ENCODE measurements around the gene FEM1B. TPM values are rescaled to one million over a fixed set of nuclear protein-coding genes. Genes with fewer than 3 reads are reported as not detected.

Gene FEM1B
- total RNA-seq, 1 donor from 2014 or later = 45.1 TPM

DNA sequence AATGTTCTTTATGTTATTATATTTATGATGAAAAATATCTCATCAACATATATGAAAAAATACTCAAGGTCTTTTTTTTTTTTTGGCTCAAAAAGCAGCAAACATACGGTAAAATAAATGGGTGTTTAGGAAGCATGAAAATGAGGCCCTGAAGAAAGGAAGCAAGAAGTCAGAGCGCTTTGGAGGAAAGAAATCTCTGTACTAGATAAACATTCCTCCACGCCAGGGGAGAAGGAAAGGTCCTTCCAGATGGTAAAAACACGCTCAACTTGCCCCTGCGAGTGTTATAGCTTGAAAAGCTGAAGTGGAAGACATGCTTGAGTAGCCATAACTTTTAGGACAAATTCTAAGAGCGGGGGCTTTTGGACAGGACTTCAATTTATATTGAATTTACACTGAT lies 52.9 kb downstream of the FEM1B start:
- H3K36me3 Mint-ChIP-seq (ENCODE audit: low read depth) = no peaks in the 10 kb centered on the region
- H3K4me1 Mint-ChIP-seq (ENCODE audit: low read depth) = peaks cover 19% of the 10 kb centered on the region
- H3K4me3 Mint-ChIP-seq (ENCODE audit: low read depth) = no peak overlapping the region
- H3K27me3 Mint-ChIP-seq (ENCODE audit: low read depth) = peaks cover 3% of the 10 kb centered on the region
- no peaks in the 10 kb centered on the region for H3K9me3 Mint-ChIP-seq
- intact Hi-C loops (cut with micrococcal nuclease) = no loop called here
- no peak for DNase-seq (ENCODE audit: low spot score)
- no peak overlapping the region for H3K27ac Mint-ChIP-seq

DNA sequence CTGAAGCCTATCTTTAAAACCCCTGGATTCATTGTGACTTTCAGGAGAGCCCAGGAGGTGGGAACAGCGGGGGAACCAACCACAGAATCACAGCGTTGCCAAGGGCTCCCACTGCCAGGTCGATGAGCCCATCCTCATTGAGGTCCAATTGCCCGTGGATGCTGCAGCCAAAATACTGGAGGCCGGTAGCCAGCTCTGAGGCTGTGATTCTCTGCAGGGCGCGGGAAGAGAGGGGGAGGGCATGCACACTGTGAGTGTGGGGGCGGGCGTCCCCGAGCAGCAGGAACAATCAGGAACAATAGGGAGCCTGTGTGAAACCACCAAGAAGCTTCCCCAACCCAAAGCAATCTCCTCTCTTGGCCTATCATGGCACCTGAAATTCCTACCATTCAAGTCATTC lies 53.4 kb downstream of the FEM1B start:
- H3K27me3 Mint-ChIP-seq (ENCODE audit: low read depth) = peaks cover 3% of the 10 kb centered on the region
- no peak overlapping the region for H3K4me3 Mint-ChIP-seq (ENCODE audit: low read depth)
- no peak for DNase-seq (ENCODE audit: low spot score)
- H3K9me3 Mint-ChIP-seq = no peaks in the 10 kb centered on the region
- peaks cover 19% of the 10 kb centered on the region for H3K4me1 Mint-ChIP-seq (ENCODE audit: low read depth)
- no peaks in the 10 kb centered on the region for H3K36me3 Mint-ChIP-seq (ENCODE audit: low read depth)
- no peak overlapping the region for H3K27ac Mint-ChIP-seq
- intact Hi-C loops (cut with micrococcal nuclease) = no loop called here

DNA sequence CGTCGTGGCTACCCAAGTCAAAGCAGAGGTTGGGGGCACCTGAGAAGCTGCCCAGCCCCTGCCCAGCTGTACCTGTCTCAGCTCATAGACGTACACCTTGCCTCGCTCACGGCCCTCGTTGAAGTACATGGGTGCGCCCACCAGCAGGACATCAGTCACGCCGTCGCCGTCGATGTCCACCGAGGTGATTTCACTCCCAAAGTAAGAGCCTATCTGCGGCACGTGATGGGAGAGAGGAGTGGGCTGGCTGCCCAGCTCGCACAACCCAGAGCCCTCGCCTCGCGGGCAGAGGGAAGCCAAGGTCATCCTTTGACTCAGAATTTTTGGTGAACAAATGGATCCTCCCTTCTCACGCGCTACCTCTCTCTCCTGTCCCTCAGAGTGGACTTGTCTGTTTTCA lies 54.7 kb downstream of the FEM1B start:
- no peak for DNase-seq (ENCODE audit: low spot score)
- H3K4me1 Mint-ChIP-seq (ENCODE audit: low read depth) = peaks cover 13% of the 10 kb centered on the region
- H3K27ac Mint-ChIP-seq = no peak overlapping the region
- no peaks in the 10 kb centered on the region for H3K36me3 Mint-ChIP-seq (ENCODE audit: low read depth)
- H3K9me3 Mint-ChIP-seq = no peaks in the 10 kb centered on the region
- intact Hi-C loops (cut with micrococcal nuclease) = no loop called here
- no peak overlapping the region for H3K4me3 Mint-ChIP-seq (ENCODE audit: low read depth)
- H3K27me3 Mint-ChIP-seq (ENCODE audit: low read depth) = peaks cover 3% of the 10 kb centered on the region

DNA sequence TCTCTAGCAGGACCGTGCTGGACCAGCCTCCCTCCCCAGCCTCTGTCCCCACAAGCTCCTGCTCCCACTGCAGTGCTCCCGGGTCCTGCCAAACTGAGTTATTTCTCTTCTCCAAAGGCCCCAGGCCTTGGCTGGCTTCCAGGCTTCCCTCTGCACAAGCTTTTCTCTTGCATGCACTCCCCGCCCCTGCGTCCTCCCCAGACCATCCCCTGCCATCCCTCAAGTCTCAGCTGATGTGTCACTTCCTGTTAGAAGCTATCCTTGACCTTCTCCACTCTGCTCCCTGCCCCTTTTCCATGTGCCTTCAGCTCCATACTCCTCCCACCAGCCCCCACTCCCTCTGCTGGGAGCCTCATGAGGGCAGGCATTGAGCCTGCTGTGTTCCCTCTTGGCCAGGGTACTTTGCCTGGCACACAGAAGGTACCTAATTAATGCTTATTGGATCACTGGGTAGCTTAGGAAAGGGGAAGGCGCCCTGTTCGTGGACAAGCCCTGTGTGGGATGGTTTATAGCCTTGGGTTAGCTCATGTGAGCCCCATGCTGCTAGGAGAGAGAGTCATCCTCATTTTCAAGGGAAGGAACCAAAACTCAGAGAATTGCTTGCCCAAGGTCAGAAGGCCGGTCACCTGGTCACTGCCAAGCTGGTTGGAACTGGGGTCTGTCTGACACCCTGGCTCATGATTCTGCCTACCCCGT lies 56.4 kb downstream of the FEM1B start:
- intact Hi-C loops (cut with micrococcal nuclease) = no loop called here

DNA sequence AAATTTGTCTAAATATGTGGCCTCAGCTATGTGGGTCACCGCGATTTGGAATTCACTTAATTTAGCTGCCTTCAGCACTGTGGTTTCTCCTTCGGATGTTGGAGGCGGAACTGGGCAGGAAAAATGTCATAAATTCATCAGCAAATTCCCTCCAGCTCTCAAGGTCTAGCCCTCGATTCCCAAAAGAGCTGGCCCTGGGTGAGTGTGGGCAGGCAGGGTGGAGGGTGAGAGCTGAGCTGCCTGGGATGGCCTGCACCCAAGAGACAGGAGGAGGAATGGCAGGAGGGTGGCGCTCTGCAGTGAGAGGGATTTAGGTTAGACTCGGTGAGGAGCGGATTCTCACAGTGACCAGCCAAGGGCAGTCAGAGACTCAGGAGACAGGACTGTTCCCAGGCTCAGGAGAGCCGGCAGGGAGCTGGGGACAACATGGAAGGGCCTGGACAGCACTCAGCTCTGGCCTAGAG lies 57.1 kb downstream of the FEM1B start:
- no peaks in the 10 kb centered on the region for H3K4me1 Mint-ChIP-seq (ENCODE audit: low read depth)
- no peak overlapping the region for H3K4me3 Mint-ChIP-seq (ENCODE audit: low read depth)
- H3K27me3 Mint-ChIP-seq (ENCODE audit: low read depth) = no peaks in the 10 kb centered on the region
- H3K27ac Mint-ChIP-seq = no peak overlapping the region
- no peaks in the 10 kb centered on the region for H3K9me3 Mint-ChIP-seq
- DNase-seq (ENCODE audit: low spot score) = no peak
- intact Hi-C loops (cut with micrococcal nuclease) = no loop called here
- no peaks in the 10 kb centered on the region for H3K36me3 Mint-ChIP-seq (ENCODE audit: low read depth)

More for the DNA sequence above, 56.4 kb downstream of the FEM1B start:
- DNase-seq (ENCODE audit: low spot score) = no peak
- H3K4me3 Mint-ChIP-seq (ENCODE audit: low read depth) = no peak overlapping the region
- peaks cover under 1% of the 10 kb centered on the region for H3K4me1 Mint-ChIP-seq (ENCODE audit: low read depth)
- no peaks in the 10 kb centered on the region for H3K27me3 Mint-ChIP-seq (ENCODE audit: low read depth)
- H3K27ac Mint-ChIP-seq = no peak overlapping the region
- no peaks in the 10 kb centered on the region for H3K9me3 Mint-ChIP-seq
- H3K36me3 Mint-ChIP-seq (ENCODE audit: low read depth) = no peaks in the 10 kb centered on the region

DNA sequence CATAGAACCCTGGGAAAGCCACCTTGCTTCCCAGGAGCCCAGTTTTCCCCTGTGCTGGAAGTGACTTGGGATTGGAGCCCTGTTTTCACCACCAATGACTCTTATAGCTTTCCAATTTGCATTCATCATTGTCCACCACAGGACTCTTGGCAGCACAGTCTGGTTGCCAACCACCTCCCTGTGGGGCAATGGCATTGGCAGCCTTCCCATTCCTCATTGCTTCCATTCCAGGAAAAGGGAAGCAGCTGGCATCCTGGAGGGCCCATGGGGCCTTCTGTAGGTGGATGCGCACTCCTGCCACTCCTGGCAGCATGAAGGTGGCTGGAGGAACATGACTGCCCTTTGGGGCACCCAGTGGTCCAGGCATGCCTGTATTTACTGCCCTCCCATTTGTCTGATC lies 57.7 kb downstream of the FEM1B start:
- no peaks in the 10 kb centered on the region for H3K4me1 Mint-ChIP-seq (ENCODE audit: low read depth)
- H3K27ac Mint-ChIP-seq = no peak overlapping the region
- H3K4me3 Mint-ChIP-seq (ENCODE audit: low read depth) = no peak overlapping the region
- H3K36me3 Mint-ChIP-seq (ENCODE audit: low read depth) = no peaks in the 10 kb centered on the region
- H3K27me3 Mint-ChIP-seq (ENCODE audit: low read depth) = no peaks in the 10 kb centered on the region
- DNase-seq (ENCODE audit: low spot score) = no peak
- intact Hi-C loops (cut with micrococcal nuclease) = no loop called here
- no peaks in the 10 kb centered on the region for H3K9me3 Mint-ChIP-seq

DNA sequence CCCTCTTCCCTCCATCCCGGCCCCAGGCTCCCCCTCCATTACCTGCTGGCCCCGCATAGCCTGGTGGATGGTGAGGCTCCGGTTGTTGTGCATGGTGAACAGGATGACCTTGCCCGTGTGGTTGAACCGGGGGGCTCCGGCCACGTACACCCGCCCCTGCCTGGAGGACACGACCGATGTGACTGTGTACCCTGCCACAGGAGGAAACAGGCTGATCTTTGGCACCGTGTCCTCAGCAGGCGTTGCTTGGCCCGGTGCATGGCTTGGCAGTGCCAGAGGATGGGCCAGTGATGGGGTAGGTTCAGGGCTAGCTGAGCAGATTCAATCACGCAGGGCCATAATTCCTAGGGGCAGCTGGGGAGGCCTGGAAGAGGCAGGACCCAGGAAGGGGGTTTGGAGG lies 58.1 kb downstream of the FEM1B start:
- H3K4me3 Mint-ChIP-seq (ENCODE audit: low read depth) = no peak overlapping the region
- H3K4me1 Mint-ChIP-seq (ENCODE audit: low read depth) = no peaks in the 10 kb centered on the region
- DNase-seq (ENCODE audit: low spot score) = no peak
- intact Hi-C loops (cut with micrococcal nuclease) = no loop called here
- H3K27ac Mint-ChIP-seq = no peak overlapping the region
- H3K27me3 Mint-ChIP-seq (ENCODE audit: low read depth) = no peaks in the 10 kb centered on the region
- no peaks in the 10 kb centered on the region for H3K36me3 Mint-ChIP-seq (ENCODE audit: low read depth)
- H3K9me3 Mint-ChIP-seq = no peaks in the 10 kb centered on the region

DNA sequence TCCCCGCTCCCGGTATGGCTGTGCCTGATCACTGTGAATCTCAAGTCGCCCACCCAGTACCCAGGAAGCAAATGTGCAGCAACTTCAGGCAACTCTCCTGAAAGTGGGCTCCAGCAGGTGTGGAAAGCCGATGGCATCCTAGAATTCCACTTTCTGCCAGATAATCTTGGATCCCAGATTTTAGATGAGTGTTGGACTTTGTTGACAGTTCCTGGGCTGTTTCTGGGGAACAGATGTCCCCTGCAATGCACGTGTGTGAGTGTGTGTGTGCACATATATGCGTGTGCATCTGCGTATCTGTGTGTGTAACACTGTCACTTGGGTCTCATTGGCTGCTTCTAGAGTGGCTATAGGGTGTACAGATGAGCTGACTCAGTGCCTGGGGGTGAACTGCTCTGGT lies 59.0 kb downstream of the FEM1B start:
- Mint-ChIP-seq H3K27ac (no peak overlapping the region), H3K4me1 (ENCODE audit: low read depth) (no peaks in the 10 kb centered on the region), H3K4me3 (ENCODE audit: low read depth) (no peak overlapping the region), H3K9me3 (no peaks in the 10 kb centered on the region), H3K27me3 (ENCODE audit: low read depth) (no peaks in the 10 kb centered on the region), H3K36me3 (ENCODE audit: low read depth) (no peaks in the 10 kb centered on the region)
- intact Hi-C loops (cut with micrococcal nuclease) = no loop called here
- DNase-seq (ENCODE audit: low spot score) = no peak

DNA sequence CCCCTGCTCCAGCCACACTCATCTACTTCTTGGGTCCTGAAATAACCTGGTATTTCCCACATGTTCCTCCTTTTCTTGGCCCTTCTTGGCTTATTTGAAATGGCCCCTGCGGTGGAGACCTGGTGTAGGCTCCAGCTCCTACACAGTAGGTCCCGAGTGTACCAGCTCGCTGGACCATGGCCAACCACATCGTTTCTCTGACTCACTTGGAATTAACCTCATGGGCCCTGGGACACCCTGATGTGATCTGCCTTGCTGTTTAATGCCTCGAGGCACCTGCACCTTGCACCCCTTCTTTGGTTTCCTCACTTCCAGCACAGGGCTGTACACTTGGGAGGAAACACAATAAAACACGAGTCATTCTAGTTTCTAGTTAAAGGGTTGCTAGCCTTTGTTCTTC lies 60.3 kb downstream of the FEM1B start:
- Mint-ChIP-seq H3K4me1 (ENCODE audit: low read depth) (no peaks in the 10 kb centered on the region), H3K36me3 (ENCODE audit: low read depth) (no peaks in the 10 kb centered on the region), H3K27ac (no peak overlapping the region), H3K9me3 (no peaks in the 10 kb centered on the region), H3K4me3 (ENCODE audit: low read depth) (no peak overlapping the region), H3K27me3 (ENCODE audit: low read depth) (no peaks in the 10 kb centered on the region)
- no peak for DNase-seq (ENCODE audit: low spot score)
- intact Hi-C loops (cut with micrococcal nuclease) = no loop called here

DNA sequence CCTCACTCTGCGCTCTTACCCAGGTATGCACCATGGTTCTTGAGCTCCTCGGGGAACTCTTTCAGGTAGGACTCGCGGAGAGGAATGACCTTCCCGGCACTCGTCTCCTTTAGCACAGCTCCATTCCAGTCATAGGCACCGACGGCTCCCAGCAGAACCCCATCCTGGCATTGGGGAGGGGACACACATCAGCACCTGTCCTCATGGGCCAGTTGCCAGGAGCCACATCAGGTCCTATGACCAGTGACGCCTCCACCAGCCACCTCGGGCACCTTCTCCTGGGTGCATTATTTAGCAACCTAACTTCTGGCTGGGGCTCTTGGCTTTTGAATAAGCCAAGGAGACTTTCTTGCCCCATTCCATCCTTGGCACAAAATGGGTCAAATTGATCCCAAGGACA lies 61.9 kb downstream of the FEM1B start:
- intact Hi-C loops (cut with micrococcal nuclease) = no loop called here
- no peak overlapping the region for H3K27ac Mint-ChIP-seq
- H3K36me3 Mint-ChIP-seq (ENCODE audit: low read depth) = no peaks in the 10 kb centered on the region
- no peaks in the 10 kb centered on the region for H3K27me3 Mint-ChIP-seq (ENCODE audit: low read depth)
- H3K9me3 Mint-ChIP-seq = no peaks in the 10 kb centered on the region
- no peak for DNase-seq (ENCODE audit: low spot score)
- no peak overlapping the region for H3K4me3 Mint-ChIP-seq (ENCODE audit: low read depth)
- no peaks in the 10 kb centered on the region for H3K4me1 Mint-ChIP-seq (ENCODE audit: low read depth)

DNA sequence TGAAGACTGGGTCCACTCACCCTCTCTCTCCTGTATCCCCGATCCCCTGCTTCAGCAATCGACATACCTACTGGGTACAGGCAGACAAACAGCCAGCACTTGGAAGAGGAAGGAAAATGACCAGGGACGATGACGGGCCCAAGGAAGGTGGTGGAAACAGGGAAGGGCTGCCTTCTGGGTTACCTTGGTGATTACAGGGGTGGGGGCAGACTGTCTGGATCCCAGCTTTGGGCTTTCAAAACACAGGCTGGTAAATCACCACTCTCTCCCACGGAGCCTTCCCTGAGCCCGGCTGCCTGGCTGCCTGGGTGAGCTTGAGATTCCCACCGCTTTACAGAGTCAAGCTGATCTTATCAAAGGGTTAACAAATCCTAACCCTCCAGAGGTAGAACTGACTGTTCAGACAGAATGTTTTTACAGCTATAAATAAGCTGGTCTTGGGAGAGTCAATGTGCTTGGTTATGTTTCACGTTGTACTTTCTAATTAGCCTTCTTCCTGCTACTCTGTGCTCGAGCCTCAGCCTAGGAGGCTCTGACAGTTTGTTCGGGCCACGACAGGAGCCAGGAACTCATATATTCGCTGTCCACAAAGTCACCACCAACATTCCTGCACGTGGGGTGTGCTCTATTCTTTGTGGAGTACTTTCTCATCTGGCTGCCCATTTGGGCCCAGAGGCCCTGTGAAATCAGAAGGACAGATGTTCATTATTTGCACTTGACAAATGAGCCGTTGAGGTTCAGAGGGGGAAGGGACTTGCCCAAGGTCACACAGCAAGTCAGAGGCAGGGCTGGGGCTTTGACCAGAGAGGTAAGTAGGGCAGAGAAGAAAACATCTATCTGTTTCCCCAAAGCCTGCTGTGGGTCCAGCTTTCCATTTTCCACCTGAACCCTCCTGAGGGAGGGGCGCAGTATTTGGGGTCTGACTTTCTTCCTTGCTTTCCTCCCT lies 63.5 kb downstream of the FEM1B start:
- no peaks in the 10 kb centered on the region for H3K9me3 Mint-ChIP-seq
- no peak for DNase-seq (ENCODE audit: low spot score)
- no peaks in the 10 kb centered on the region for H3K27me3 Mint-ChIP-seq (ENCODE audit: low read depth)
- intact Hi-C loops (cut with micrococcal nuclease) = no loop called here
- H3K36me3 Mint-ChIP-seq (ENCODE audit: low read depth) = no peaks in the 10 kb centered on the region
- H3K4me3 Mint-ChIP-seq (ENCODE audit: low read depth) = no peak overlapping the region
- no peak overlapping the region for H3K27ac Mint-ChIP-seq
- H3K4me1 Mint-ChIP-seq (ENCODE audit: low read depth) = no peaks in the 10 kb centered on the region

DNA sequence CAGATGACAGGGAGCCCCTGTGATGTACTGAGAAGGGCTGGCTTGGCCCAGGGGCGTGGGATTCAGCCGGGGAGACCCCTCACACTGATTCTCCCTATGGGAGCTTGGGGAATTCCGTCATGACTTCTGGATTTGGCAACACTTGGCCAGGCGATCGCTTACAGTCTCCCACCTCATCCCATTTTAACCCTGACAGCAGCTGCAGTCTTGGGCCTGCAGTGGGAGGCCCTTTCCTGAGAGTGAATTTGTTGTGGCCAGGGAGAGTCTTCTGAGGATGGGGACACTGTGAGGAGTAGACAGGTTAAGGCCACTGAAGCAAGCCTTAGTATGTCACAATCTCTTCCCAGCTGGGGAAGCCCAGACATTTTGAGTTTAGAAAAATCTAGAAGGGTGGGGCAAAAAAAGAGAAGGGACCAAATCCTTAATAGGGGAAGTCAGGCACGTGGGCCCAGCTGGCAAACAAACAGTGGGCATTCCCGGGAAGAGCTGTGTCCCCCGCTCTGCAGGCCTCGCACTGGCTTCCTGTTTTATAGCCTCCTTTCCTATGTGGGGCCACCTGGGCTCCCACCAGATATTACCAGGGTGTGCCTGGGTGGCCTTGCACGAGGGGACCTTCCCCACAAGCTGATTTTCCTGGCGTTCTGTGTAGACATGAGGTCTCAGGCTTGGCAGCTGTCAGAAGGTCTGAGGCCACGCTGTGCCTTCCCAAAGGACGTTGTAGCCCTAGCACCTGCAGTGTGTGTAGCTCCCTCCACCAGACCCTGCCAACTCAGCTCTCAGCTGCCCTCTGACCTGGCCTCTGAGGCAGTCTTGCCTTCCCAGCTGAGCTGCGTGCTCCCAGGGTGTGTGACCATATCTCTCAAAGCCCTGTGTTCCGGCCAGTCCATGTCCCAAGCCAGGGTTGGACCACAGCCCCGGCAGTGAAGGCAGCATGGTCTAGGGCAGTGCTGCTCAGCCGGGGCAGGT lies 64.5 kb downstream of the FEM1B start:
- no peaks in the 10 kb centered on the region for H3K27me3 Mint-ChIP-seq (ENCODE audit: low read depth)
- H3K9me3 Mint-ChIP-seq = no peaks in the 10 kb centered on the region
- H3K36me3 Mint-ChIP-seq (ENCODE audit: low read depth) = no peaks in the 10 kb centered on the region
- intact Hi-C loops (cut with micrococcal nuclease) = no loop called here
- H3K4me3 Mint-ChIP-seq (ENCODE audit: low read depth) = no peak overlapping the region
- H3K4me1 Mint-ChIP-seq (ENCODE audit: low read depth) = no peaks in the 10 kb centered on the region
- no peak for DNase-seq (ENCODE audit: low spot score)
- no peak overlapping the region for H3K27ac Mint-ChIP-seq

Data from activated T-helper 2 cell treated with anti-CD3 and anti-CD28 coated beads, Interferon-gamma antibody, Interleukin-2, Interleukin-4, amounts not matched to agents 10 μg/mL and 5 μg/mL and 100 μg/mL, durations not matched to agents 14 hours and 24 hours and 36 hours (primary cell).